HCT116 (cell line): ENCODE results near the gene SMG6. TPM values are rescaled to one million over a fixed set of nuclear protein-coding genes. Genes with fewer than 3 reads are reported as not detected.

Source experiments
- ATAC-seq: fragments of 200-7000 bp; cut with Tn5 transposase; 2 replicates; pipeline ENCODE4 v1.9.1; 2020; ENCODE audit warnings: mild to moderate bottlenecking, moderate library complexity
- BruUV-seq: library from RNA; stranded (reverse); fragments of 400-500 nt; replicated peaks from 2 replicates; lab custom pipeline; 2021; lab: Mats Ljungman, UMichigan
- CTCF ChIA-PET: fragments of 300-600 bp; sonication (Branson Sonifier 250); formaldehyde crosslinking; loops from one replicate; lab custom pipeline; 2021; ENCODE audit warnings: antibody characterized with exemption; lab: Charles Lee
- POLR2A ChIA-PET: fragments of 300-600, 350-600 bp; sonication (Branson Sonifier 250); formaldehyde crosslinking; loops from one replicate; lab custom pipeline; 2021; ENCODE audit warnings: antibody characterized with exemption; lab: Charles Lee
- RAD21 ChIA-PET, 2 experiments: fragments of 300-600 bp; sonication (Branson Sonifier 250); formaldehyde crosslinking; loops; one replicate each; lab custom pipeline; 2023; ENCODE audit warnings: low total read pairs in 2 of 2; ENCODE audit not compliant: uncharacterized antibody in 2 of 2, unreplicated experiment in 2 of 2, low non-redundant PET in 1 of 2; lab: Charles Lee
- DNase-seq: peaks from one replicate; pipeline ENCODE4 v3.0.0-alpha.2; 2010; ENCODE audit warnings: low read depth, low spot score
- H2AFZ ChIP-seq: fragments of 200-600 bp; shearing (Covaris generic), sonication (generic); 2 replicates; pipeline ENCODE4 v1.6.1; 2017; ENCODE audit warnings: low read depth, mixed run types, mixed read lengths, antibody characterized with exemption, low read length; ENCODE audit not compliant: poor library complexity, severe bottlenecking
- H3K27ac ChIP-seq: 2 replicates; pipeline ENCODE4 v1.5.1; 2012; ENCODE audit warnings: low read depth, low read length
- H3K27me3 ChIP-seq: fragments of 200-600 bp; sonication (generic); 2 replicates; pipeline ENCODE4 v1.6.1; 2016; ENCODE audit warnings: mixed run types, low read length, mixed read lengths; ENCODE audit not compliant: insufficient read depth
- H3K36me3 ChIP-seq, 2 experiments: fragments of 200-500 bp in 1 of 2; fragments of 200-600 bp in 1 of 2; sonication (Bioruptor generic) in 1 of 2; sonication (generic) in 1 of 2; 2 replicates each; pipeline versions ENCODE4 v1.5.1 to v1.6.1; 2014 to 2016; ENCODE audit warnings: low read length in 2 of 2, inconsistent platforms in 1 of 2, mixed read lengths in 1 of 2, mixed run types in 1 of 2; ENCODE audit not compliant: insufficient read depth in 2 of 2, control insufficient read depth in 1 of 2
- H3K4me1 ChIP-seq, 2 experiments: fragments of 200-600 bp in 1 of 2; sonication (generic) in 1 of 2; 2 replicates each; pipeline versions ENCODE4 v1.5.1 to v1.6.1; 2012 to 2017; ENCODE audit warnings: low read length in 2 of 2, inconsistent platforms in 1 of 2, mild to moderate bottlenecking in 1 of 2, mixed read lengths in 1 of 2, mixed run types in 1 of 2, moderate library complexity in 1 of 2; ENCODE audit not compliant: insufficient read depth in 2 of 2, control insufficient read depth in 1 of 2
- H3K4me2 ChIP-seq: fragments of 200-600 bp; sonication (generic); 2 replicates; pipeline ENCODE4 v1.6.1; 2017; ENCODE audit warnings: mixed run types, low read length, mixed read lengths
- H3K4me3 ChIP-seq, 2 experiments: fragments of 200-600 bp in 1 of 2; sonication (generic) in 1 of 2; replicated peaks in 1 of 2; 2 replicates each; pipeline ENCODE4 v1.5.1; 2011 to 2016; ENCODE audit warnings: low read length in 2 of 2, control low read depth in 1 of 2, low read depth in 1 of 2, mild to moderate bottlenecking in 1 of 2, mixed read lengths in 1 of 2, mixed run types in 1 of 2
- H3K79me2 ChIP-seq: fragments of 200-600 bp; sonication (generic); 2 replicates; pipeline ENCODE4 v1.6.1; 2017; ENCODE audit warnings: mild to moderate bottlenecking, mixed run types, low read length, moderate library complexity, mixed read lengths; ENCODE audit not compliant: insufficient read depth
- H3K9ac ChIP-seq: fragments of 200-600 bp; sonication (generic); 2 replicates; pipeline ENCODE4 v1.6.1; 2016; ENCODE audit warnings: low read length, mixed read lengths
- H3K9me2 ChIP-seq: fragments of 200-600 bp; sonication (generic), shearing (Covaris generic); 2 replicates; pipeline ENCODE4 v1.6.1; 2017; ENCODE audit warnings: mixed run types, mild to moderate bottlenecking, moderate library complexity; ENCODE audit not compliant: insufficient read depth
- H3K9me3 ChIP-seq, 2 experiments: fragments of 200-500 bp in 1 of 2; fragments of 200-600 bp in 1 of 2; sonication (Bioruptor generic) in 1 of 2; sonication (generic) in 1 of 2; 2 replicates each; pipeline ENCODE4 v1.6.1; 2014 to 2017; ENCODE audit warnings: low read length in 2 of 2, mixed read lengths in 2 of 2, inconsistent platforms in 1 of 2, low read depth in 1 of 2, mild to moderate bottlenecking in 1 of 2, mixed run types in 1 of 2, moderate library complexity in 1 of 2; ENCODE audit not compliant: control insufficient read depth in 1 of 2, insufficient read depth in 1 of 2
- H4K20me1 ChIP-seq: fragments of 200-600 bp; sonication (generic), shearing (Covaris generic); 2 replicates; pipeline ENCODE4 v1.6.1; 2017; ENCODE audit warnings: mixed run types, mild to moderate bottlenecking, moderate library complexity; ENCODE audit not compliant: insufficient read depth
- ATF3 ChIP-seq: IDR thresholded peaks from 2 replicates; pipeline ENCODE4 v1.6.1; 2012
- CBX3 ChIP-seq: IDR thresholded peaks from 2 replicates; pipeline ENCODE4 v1.6.1; 2012; ENCODE audit warnings: low read depth
- CEBPB ChIP-seq: IDR thresholded peaks from 2 replicates; pipeline ENCODE4 v1.6.1; 2012; ENCODE audit warnings: low read depth
- CTCF ChIP-seq, 3 experiments: fragments of 200-600 bp in 1 of 3; sonication (generic) in 1 of 3; IDR thresholded peaks in 2 of 3; conservative IDR thresholded peaks in 1 of 3; 2 replicates each; pipeline ENCODE4 v1.5.1; 2012 to 2017; ENCODE audit warnings: low read depth in 2 of 3, low read length in 2 of 3, antibody characterized with exemption in 1 of 3, borderline replicate concordance in 1 of 3, control low read depth in 1 of 3, mild to moderate bottlenecking in 1 of 3, mixed read lengths in 1 of 3, mixed run types in 1 of 3, moderate library complexity in 1 of 3; ENCODE audit not compliant: insufficient read depth in 1 of 3
- EGR1 ChIP-seq: IDR thresholded peaks from 2 replicates; pipeline ENCODE4 v1.6.1; 2012; ENCODE audit warnings: low read depth
- ELF1 ChIP-seq: IDR thresholded peaks from 2 replicates; pipeline ENCODE4 v1.6.1; 2012; ENCODE audit warnings: low read depth, borderline replicate concordance
- EZH2 ChIP-seq: fragments of 200-600 bp; sonication (generic); IDR thresholded peaks from 2 replicates; pipeline ENCODE4 v1.6.1; 2017; ENCODE audit warnings: antibody characterized with exemption, mixed run types
- EZH2phosphoT487 ChIP-seq: fragments of 200-600 bp; IDR thresholded peaks from 2 replicates; pipeline ENCODE4 v1.6.1; 2018; ENCODE audit warnings: antibody characterized with exemption, borderline replicate concordance
- FOSL1 ChIP-seq: IDR thresholded peaks from 2 replicates; pipeline ENCODE4 v1.6.1; 2012; ENCODE audit warnings: low read depth
- JUND ChIP-seq: IDR thresholded peaks from 2 replicates; pipeline ENCODE4 v1.6.1; 2012
- MAX ChIP-seq: IDR thresholded peaks from 2 replicates; pipeline ENCODE4 v1.6.1; 2012
- POLR2A ChIP-seq: IDR thresholded peaks from 2 replicates; pipeline ENCODE4 v1.7.0; 2011; ENCODE audit warnings: borderline replicate concordance; ENCODE audit not compliant: insufficient read depth, insufficient read length; ENCODE audit errors: extremely low read depth
- POLR2AphosphoS5 ChIP-seq: IDR thresholded peaks from 2 replicates; pipeline ENCODE4 v1.6.1; 2011; ENCODE audit warnings: mild to moderate bottlenecking, low read depth, low read length, moderate library complexity
- RAD21 ChIP-seq: IDR thresholded peaks from 2 replicates; pipeline ENCODE4 v1.6.1; 2012; ENCODE audit warnings: low read depth, mild to moderate bottlenecking
- REST ChIP-seq: IDR thresholded peaks from 2 replicates; pipeline ENCODE4 v1.6.1; 2012; ENCODE audit warnings: low read depth
- SIN3A ChIP-seq: IDR thresholded peaks from 2 replicates; pipeline ENCODE4 v1.6.1; 2012; ENCODE audit warnings: low read depth
- SP1 ChIP-seq: IDR thresholded peaks from 2 replicates; pipeline ENCODE4 v1.6.1; 2012; ENCODE audit warnings: low read depth
- SRF ChIP-seq: IDR thresholded peaks from 2 replicates; pipeline ENCODE4 v1.6.1; 2012; ENCODE audit warnings: low read depth
- TCF7L2 ChIP-seq: IDR thresholded peaks from 2 replicates; pipeline ENCODE4 v1.7.0; 2011; ENCODE audit warnings: borderline replicate concordance, inconsistent platforms; ENCODE audit not compliant: insufficient read depth, insufficient read length; ENCODE audit errors: extremely low read depth
- YY1 ChIP-seq: IDR thresholded peaks from 2 replicates; pipeline ENCODE4 v1.6.1; 2011; ENCODE audit warnings: low read length, low read depth, moderate library complexity, mild to moderate bottlenecking; ENCODE audit not compliant: insufficient replicate concordance; ENCODE audit errors: extremely low read depth
- ZFX ChIP-seq: fragments of 450-650 bp; IDR thresholded peaks from 2 replicates; pipeline ENCODE4 v1.6.1; 2017
- ZNF274 ChIP-seq: fragments of 200-500 bp; sonication (Bioruptor generic); IDR thresholded peaks from 2 replicates; pipeline ENCODE4 v1.6.1; 2014; ENCODE audit warnings: mild to moderate bottlenecking, low read depth, low read length, inconsistent platforms
- intact Hi-C: fragments of 100-400 bp; cut with micrococcal nuclease; formaldehyde crosslinking; loops from 2 replicates; pipeline ENCODE4 v1.10.0; 2022
- total RNA-seq: library from RNA; stranded (reverse); gene quantifications from one replicate; pipeline ENCODE4 v1.2.1, GENCODE V29; 2021; ENCODE audit not compliant: unreplicated experiment

SMG6 gene
- total RNA-seq, 1 experiment from 2014 or later: 23.1 TPM

GRCh38 chr17:2058586-2059546 lies 244.7 kb downstream of the SMG6 start:
- H3K4me3 ChIP-seq: peak overlapping the region in 1 of 2 experiments; percentile 40; a peak in 2 of 4 replicates
- H4K20me1 ChIP-seq: no peaks in the 10 kb centered on the region
- H3K27ac ChIP-seq: no peak overlapping the region
- no peaks in the 10 kb centered on the region for H3K9me2 ChIP-seq
- H3K27me3 ChIP-seq: no peaks in the 10 kb centered on the region
- H3K9me3 ChIP-seq: no peaks in the 10 kb centered on the region
- H3K9ac ChIP-seq: peak overlapping the region; percentile 38; the same call in 1 of the 2 replicates
- peak; percentile 82 for ATAC-seq
- no peak for DNase-seq
- no peaks in the 10 kb centered on the region for H3K79me2 ChIP-seq
- H3K4me2 ChIP-seq: peak overlapping the region; percentile 69
- CTCF ChIA-PET: interaction anchor here (0.7 to 8.0 kb wide), 18 partner anchors 9 to 357 kb away, joined by 3 to 200 read pairs (median 4); partner anchors contain the start of genes SMG6, SRR and TSR1
- H2AFZ ChIP-seq: no peak overlapping the region
- POLR2A ChIA-PET: no interaction called here
- RAD21 ChIA-PET: interaction anchor here (1.1 to 2.1 kb wide), 3 partner anchors 150 to 186 kb away, joined by 5 to 21 read pairs (median 20); no protein-coding TSS in a partner anchor
- no peaks in the 10 kb centered on the region for H3K36me3 ChIP-seq
- H3K4me1 ChIP-seq: peaks cover 0 to 23% of the 10 kb centered on the region in 2 experiments; a peak in 3 of 4 replicates
- intact Hi-C loops: loop anchor here (1.0 kb wide), 1 partner anchor 185 kb away; no protein-coding TSS in a partner anchor
- TF ChIP-seq SRF (no peak), MAX (no peak; the same call in 1 of the 2 replicates), YY1 (peak; percentile 27), CTCF (IDR thresholded peaks at IDR 0.05 in 2 of 3, conservative IDR thresholded peaks at IDR 0.05 in 1 of 3; ENCODE audit: borderline replicate concordance in 1 of 3, insufficient read depth in 1 of 3, low read depth in 2 of 3, low read length in 2 of 3) (peak; percentile 59 to 84 (median 67)), ZNF274 (no peak), EZH2 (no peak), POLR2A (no peak), EZH2phosphoT487 (no peak), ELF1 (no peak), CEBPB (no peak), FOSL1 (no peak), ZFX (peak; percentile 57; the same call in 1 of the 2 replicates), REST (no peak), EGR1 (no peak), SP1 (no peak), CBX3 (no peak), TCF7L2 (no peak), SIN3A (no peak), ATF3 (no peak), POLR2AphosphoS5 (no peak), JUND (no peak), RAD21 (peak; percentile 83)
- no TSS peak for BruUV-seq
